HL-60/S4 treated with retinoic acid at 250 ng/mL for 4 days and 3 days (cell line): ENCODE results near the gene RDH16.
"Not testable (repeated sequence)": the region's sequence is repeated elsewhere in the genome, so short reads cannot be mapped to it uniquely, and the experiment has no call there.

Experiments used
- in situ Hi-C: fragments of 300-500 bp; cut with MboI; formaldehyde crosslinking; loops from 2 replicates; pipeline ENCODE4 v1.7.0; 2022; ENCODE audit warnings: low sequenced_read_pairs

RDH16 gene

DNA sequence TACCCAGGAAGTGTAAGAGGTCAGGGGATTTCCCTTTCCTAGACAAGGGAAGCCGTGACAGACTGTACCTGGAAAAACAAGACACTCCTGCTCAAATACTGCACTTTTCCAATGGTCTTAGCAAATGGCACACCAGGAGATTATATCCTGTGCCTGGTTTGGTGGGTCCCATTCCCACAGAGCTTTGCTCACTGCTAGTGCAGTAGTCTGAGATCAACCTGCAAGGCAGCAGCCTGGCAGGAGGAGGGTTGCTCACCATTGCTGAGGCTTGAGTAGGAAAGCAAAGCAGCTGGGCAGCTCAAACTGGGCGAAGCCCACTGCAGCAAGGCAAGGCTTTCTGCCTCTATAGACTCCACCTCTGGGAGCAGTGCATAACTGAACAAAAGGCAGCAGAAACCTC lies 1.0 kb upstream of the RDH16 start:
- in situ Hi-C loops, result no loop called here

DNA sequence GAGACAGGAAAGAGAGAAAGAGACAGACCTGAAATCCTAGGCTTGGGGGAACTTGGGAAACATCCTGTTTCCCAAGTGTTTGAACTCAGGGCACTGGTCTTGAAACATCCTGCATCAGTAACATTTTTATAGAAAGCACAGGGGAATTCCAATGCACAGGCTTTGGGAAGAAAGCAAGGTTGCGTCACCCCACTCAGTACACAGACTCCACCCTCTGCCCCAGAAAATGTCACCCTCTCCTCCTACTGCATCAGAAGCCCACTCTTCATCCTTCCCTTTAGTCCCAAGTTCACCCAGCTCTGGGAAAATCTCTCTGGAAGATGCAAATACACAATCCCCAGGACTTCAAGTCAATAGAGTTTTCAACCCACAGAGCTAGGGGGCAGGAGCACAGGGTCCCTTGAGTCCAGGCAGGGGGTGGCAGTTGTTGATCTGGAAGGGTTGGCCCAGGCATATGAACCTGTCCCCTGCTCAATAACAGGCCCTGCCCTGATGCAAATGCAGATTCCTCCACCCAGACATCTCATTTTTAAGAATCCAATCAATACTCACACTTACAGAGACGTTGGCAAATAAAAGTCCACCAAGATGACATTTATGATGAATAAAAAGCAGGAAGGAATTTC lies 1.7 kb downstream of the RDH16 start:
- in situ Hi-C loops, result no loop called here

DNA sequence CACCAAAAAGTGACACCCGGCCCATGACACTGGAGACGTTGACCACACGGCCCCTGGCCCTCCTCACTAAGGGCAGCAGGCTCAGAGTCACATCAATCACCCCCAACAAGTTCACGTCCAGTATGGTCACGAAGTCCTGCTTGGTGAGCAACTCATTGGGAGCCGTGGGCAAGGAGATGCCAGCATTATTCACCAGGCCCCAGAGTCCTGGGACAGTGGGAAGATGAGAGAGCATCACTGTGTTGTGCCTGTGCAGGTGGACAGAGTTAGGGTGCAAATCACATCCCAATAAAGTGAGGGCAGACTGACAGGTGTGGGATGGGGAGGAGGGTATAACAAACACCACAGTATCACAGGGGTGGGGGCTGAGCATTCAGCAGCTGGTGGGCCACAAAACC lies 2.5 kb downstream of the RDH16 start:
- in situ Hi-C loops, result no loop called here

DNA sequence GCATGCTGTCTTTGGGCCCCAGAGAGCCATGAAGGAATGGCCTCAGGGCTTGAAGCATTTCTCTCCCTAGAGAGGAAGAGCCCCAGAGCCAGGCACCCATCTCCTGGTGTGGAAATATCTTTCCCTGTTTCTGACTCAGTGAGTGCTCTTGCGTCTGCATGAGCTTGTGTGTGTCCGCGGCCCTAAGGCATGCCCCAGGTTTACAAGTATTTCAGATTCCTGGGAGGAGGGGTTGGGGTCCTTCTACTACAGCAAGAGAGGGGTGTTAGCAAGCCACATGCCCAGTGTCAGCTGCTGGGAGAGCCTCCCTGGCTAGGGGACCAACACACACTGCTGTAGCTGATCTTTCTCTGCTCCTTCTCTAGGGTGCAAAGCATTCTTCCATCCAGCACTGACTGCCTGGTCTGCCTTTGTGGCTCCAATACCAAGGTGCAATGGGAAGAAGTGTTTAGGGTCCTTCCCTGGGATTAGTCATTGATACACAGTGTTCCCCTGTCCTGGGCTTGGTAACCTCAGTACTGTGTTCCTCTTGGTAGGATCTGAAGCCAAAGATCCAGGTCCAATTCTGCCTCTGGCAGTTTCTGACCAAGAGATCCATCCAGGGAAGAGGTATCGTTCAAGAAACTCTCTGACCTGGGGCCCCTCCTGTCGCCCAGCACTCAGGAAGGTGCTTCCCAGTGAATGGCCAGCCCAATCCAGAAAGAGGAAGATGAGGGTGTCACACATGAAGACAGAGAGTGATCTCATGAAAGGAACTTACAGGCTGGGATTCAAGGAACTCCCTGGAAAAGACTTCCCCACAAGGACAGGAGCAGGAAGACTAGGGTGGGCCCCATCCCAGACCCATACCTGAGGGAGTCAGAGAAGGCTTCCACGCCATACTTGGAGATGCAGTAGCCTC lies 3.1 kb downstream of the RDH16 start:
- in situ Hi-C loops, result no loop called here

DNA sequence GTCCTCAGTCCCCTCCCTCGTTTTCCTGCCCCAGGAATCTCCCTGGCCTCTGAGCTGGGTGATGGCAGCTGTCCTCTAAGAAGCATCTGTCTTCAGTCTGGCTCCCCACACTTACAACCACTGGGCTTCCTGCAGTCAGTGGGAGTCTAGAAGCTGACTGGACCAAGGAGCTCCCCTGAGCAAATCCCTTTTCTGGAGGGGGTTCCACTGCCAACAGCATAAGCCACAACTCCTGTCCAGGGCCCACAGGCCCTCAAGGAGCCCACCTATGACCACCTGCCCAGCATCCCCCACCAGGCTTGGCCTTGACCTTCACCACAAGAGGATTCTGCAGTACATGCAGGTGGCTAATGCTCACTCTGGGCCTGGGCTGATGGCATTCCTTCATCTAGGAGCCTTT lies 4.1 kb downstream of the RDH16 start:
- in situ Hi-C loops, result no loop called here

DNA sequence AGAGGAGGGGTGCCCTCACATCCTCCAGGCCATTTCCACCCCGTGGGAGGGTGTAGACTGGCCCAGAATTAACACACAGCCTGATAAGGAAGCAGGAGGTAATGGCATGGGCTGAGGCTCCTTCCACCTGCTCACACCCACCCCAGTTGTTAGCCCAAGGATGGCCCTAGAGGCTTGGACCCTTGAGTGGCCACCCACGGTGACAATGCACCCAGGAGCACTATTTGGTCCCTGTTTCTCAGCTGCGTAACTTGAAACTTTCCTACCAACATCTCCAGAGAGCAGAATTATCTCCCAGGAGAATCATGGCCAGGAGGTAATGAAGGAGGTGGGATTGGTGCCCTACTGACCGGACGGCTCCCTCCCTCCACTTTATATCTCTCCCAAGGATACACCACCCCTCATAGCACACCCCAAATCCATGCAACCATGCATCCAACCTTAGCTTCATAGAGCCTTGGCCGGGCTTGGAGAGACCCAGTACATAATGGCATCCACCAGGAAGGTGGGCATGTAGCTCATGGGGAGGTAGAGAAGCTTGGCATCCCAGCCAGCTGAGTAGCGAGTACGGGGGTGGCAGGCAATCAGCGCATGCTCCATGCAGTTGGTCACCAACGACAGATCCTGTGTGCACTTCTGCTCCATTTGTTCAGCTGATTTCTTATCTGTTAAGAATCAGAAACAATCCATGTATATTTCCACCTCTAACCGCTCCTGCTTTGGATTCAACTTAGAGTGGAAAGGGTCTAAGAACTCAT lies 5.6 kb downstream of the RDH16 start:
- in situ Hi-C loops, result no loop called here

DNA sequence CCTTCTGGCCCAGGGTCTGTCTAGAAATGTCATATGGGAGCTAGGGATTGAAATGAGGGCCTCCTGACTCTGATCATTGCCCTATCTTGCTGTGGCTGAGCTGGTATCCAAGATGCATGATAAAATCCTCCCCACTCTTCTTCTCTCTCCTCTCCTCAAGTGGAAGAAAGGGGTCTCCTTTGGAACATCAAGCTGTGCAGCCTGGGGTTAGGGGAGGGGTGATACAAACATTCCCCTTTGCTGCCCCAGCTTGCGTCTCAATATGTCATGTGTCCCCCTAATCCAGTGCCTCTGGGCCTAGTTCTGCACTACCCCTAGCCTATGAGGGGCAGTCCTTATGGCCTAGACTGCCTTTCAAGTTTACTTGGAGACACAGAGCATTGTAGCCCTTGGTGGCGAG lies 8.5 kb downstream of the RDH16 start:
- in situ Hi-C loops, result no loop called here

DNA sequence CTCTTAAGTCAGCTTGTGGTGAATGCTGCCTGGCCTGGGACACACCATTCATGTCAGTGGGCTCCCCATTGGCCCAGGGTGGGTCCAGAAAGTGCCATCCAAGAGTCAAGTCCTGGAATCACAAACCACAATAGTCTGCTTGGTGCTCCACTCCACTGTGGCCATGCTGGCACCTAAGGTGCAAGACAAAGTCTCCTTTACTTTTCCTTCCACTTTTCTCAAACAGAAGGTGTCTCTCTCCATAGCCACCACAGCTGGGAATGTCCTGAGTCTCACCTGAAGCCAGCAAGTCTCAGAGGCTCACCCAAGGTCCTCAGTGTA lies 9.0 kb downstream of the RDH16 start:
- in situ Hi-C loops, result no loop called here

DNA sequence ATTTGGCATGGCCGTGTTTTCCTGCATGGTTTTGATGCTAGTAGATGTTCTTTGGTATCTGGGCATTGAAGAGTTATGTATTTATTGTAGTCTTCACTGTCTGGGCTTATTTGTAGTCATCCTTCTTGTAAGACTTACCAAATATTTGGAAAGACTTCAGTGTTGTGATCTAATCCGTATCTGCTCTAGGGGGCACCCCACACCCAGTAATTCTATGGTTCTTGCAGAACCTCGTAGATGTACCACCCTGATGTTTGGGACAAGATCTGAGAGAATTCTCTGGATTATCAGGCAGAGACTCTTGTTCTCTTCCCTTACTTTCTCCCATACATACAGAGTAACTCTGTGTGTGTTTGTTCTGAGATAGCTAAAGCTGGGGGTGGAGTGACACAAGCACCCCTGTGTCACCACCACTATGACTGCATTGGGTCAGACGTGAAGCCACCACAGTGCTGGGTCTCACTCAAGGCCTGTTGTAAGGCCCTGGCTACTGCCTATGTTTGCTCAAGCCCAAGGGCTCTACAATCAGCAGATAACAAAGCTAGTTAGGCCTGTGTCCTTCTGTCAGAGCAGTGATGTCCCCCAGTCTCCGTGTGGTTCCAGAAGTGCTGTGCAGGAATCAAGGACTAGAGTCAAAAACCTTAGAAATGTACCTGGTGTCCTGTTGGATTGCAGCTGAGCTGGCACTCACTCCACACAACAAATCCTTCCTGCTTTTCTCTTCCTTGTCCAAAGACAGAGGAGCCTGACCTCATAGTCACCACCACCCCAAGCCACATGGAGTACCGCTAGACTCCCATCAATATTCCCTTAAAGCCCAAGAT lies 9.6 kb downstream of the RDH16 start:
- in situ Hi-C loops, result no loop called here

DNA sequence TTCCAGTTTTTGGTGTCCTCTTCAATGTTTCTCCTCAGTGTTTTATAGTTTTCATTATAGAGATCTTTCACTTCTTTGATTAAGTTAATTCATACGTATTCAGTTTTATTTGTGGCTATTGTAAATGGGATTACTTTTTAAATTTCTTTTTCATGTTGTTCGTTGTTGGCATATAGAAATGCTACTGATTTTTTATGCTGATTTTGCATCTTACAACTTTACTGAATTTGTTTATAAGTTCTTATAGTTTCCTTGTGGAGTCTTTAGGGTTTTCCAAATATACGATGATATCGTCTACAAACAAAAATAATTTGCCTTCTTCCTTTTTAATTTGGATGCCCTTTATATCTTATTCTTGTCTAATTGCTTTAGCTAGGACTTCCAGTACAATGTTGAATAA lies 13.5 kb downstream of the RDH16 start:
- in situ Hi-C loops, result no loop called here

DNA sequence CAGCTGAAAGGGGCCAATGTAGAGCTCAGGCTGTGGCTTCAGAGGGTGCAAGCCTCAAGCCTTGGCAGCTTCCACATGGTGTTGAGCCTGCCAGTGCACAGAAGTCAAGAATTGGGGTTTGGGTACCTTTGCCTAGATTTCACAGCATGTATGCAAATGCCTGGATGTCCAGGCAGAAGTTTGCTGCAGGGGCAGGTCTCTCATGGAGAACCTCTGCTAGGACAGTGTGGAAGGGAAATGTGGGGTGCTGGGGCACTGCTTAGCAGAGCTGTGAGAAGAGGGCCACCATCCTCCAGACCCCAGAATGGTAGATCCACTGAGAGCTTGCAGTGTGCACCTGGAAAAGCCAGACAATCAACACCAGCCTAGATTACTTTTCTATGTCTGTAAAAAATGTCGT lies 14.0 kb downstream of the RDH16 start:
- in situ Hi-C loops, result not testable (repeated sequence)

DNA sequence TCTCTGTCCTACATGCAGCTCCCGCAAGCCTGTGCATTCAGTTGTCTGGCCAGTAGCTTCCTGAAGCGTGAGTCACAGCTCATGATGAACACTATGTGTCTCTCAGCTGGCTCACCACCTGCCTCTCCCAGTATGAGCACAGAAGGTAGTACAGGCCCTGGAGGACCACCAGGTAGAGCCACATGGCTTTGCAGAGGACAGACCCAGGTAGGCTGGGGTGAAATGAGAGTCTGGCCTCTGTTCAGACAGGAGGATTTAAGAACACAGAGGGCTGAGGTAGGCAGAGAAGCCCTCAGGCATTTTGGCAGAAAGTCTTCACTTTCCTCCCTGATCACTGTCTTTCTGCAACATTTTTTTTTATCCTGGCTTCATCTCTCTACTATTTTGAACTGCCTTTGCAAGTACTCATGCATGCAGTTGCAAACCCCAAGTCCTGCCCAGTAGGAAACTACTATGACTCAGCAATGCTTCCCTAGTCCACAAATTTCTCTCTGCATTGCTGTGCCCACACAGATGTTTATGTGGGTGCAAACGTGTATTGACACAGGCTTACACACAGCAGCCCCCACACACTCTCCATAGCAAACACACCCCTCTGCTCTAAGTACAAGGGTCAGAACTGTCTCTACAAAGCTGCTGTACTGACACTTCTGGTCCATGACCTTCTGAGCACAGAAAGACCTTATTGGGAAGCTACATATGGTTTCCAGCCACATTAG lies 15.9 kb downstream of the RDH16 start:
- in situ Hi-C loops, result no loop called here

DNA sequence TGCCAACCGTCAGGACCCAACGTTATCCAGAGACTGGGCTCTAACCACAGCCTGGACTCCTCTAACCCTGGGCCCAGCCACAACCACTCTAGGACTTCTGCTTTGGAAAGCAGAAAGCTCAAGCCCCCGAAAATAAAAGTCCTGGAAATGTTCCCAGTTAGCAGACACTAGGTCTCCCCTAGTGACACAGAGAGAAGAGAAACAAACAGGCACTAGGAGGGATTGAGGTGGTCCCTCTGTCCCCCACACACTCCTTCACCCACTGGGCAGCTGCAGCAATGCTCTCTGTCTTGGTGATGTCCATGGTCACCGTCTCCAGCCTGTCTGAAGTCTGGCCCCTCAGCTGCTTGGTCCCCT lies 16.5 kb downstream of the RDH16 start:
- in situ Hi-C loops, result not testable (repeated sequence)

DNA sequence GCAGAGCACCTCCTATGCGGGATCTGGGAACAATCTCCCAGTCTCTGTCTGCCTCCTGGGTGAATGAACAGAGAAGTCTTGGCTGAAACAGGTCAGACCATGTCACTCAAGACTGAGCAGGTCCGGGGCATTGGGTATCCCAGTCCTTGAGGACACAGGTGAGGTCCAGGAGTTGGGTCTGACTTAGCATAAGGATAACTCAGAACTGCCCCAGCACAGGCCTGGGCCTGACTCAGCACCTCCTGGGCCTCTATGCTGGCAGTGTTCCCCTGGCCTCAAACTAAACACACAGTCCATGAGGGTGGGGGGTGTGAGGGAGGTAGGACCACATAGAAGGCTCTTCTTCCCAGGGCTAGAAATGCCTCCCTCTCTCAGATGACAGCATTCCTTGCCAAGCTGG lies 21.7 kb downstream of the RDH16 start:
- in situ Hi-C loops, result no loop called here

DNA sequence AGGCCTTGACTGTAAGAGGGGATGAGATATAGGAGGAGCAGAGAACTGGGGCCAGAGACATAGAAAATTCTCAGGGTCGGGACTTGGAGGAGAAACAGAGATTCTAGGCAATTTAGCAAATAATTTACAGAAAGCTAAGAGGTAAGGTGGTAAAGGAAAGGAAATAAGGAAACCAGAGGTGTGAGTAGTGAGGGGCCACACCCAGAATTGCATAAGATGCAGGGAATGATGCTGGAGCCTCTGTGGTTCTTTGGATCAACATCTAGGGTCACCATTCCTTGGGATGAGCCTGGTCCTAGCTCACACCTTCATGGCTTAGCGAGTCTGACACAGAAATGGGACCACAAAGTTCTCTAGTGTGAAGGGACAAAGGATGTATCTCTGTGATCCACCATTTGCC lies 22.3 kb downstream of the RDH16 start:
- in situ Hi-C loops, result no loop called here

DNA sequence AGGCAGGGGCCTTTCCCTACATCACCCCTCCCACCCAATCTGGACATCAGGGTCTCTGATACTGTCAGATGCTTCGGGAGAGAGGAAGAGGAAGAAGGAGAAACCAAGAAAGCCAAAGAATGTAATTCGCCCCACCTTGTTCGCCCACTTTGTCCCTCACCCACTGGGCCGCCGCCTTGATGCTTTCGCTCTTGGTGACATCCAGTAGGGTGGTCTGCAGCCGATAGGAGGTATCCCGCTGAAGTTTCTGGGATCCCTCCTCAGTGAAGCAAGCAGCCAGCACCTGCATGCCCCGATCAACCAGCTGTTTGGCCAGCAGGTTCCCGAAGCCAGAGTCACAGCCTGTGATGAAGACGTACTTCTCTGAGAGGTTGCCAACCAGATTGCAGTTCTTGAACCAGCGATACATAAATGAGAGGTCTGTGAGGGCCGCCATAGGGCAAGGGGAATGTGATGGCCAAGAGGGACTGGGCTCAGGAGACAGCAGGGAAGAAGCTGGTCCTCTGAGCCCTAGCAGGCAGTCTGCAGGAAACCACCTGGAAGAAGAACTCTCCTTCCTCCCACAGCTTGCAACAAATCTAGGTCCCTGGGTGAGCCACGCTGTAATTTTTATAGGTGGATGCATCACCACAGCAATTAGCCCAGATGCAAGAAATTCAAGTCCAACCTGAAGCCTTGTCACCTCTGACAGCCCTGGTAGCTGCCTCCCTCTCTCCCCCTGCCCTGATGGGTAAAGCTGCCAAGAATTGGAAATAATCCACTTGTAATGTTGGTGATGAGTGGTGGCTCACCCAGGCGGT lies 23.4 kb downstream of the RDH16 start, which contains the start of gene SDR9C7:
Gene SDR9C7, minus strand, starts transcription at position 583 of the 800 bp plus-strand sequence. Its CDS starts 147 bp downstream, at position 436.
- in situ Hi-C loops, result no loop called here

DNA sequence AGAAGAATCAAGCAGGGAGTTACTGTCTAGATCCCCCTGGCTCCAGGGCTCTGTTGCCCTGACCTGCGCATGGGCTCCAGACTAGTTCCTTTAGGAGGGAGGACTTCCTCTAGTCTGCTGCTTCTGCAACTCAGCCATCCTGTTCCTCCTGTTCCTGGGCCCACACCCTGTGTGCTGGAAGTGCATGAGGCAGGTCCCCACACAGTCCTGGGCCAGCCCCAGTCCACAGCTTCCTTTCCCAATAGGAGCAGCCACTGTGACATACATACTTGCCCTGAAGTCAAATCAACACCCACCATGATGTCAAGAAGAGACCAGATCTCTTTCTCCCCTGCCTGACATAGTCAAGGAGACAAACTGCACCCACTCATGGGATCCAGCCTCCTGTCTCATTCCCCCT lies 24.5 kb downstream of the RDH16 start:
- in situ Hi-C loops, result no loop called here

DNA sequence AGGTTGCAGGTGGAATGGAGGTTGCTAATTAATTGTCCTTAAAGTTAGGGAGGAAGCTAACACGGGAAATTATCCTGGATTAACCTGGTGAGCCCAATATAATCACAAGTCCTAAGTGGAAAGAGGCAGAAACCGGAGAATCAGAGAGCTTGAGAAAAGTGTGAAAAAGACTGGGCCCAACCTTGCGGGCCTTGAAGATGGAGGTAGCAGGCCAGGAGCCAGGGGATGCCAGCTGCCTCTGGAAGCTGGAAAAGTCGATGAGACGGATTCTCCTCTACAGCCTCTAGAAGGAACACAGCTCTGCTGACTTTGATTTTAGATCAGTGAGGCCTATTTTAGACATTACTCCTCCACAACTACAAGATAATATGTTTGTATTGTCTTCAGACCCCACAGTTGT lies 25.3 kb downstream of the RDH16 start:
- in situ Hi-C loops, result no loop called here

DNA sequence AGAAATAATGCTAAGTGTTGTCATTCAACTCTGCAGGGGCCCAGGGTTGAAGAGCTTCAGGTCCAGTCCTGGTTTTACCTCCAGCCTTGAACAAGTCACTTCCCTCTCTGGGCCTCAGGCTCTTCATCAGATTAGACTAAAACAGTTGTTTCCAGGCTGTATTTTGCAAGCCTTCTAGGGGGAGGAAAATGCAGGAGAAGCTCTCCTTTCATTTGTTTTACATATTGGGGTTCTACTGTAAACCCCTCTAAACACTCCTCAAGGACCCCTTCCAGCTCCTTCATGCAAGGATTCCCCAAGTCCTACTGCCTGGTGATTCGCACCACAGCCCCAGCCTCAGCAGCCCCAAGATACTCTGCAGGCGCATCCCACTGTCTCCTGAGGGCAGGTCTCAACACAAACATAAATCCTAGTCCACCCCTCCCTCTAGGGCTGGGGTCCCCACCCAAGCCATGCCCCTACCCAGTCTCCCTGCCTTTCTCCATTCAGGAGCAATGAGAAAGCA lies 25.9 kb downstream of the RDH16 start:
- in situ Hi-C loops, result no loop called here
